ENCODE measurements around the gene UTS2B. TPM values are rescaled to one million over a fixed set of nuclear protein-coding genes. Genes with fewer than 3 reads are reported as not detected.

UTS2B gene
- polyA plus RNA-seq, 1 donor from 2014 or later, result 0.46 TPM

DNA sequence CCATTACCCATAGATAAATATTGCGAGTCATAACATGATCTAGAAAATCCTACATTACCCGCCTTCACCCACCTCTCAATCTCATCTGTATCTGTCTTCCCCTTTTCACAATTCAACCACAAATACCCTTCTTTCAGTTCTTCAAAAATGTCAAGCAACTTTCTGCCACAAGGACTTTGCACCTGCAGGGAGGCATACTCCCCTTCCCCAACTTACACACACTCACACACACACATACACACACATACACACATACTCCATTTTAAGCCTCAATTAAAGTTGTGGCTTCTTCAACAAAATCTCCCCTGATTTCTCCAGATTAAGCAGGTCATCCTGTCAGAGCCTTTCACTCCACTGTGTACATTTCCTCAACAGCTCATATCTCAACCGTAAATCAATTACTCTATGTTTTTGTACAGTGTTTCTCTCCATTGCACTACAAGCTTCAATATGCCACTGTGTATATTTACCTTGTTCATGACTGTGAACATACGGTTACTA lies 34.2 kb downstream of the UTS2B start:
- H3K79me2 ChIP-seq (replicated peaks; ENCODE audit: insufficient read depth, low read length), result no peaks in the 10 kb centered on the region
- H3K27ac ChIP-seq (ENCODE audit: low read length), result no peak overlapping the region
- H3K9me3 ChIP-seq (ENCODE audit: low read length), result no peaks in the 10 kb centered on the region
- no peaks in the 10 kb centered on the region for H3K27me3 ChIP-seq (ENCODE audit: insufficient read depth, low read depth, low read length)
- no peak overlapping the region for H3K4me2 ChIP-seq (ENCODE audit: low read length)
- H3K9me2 ChIP-seq (ENCODE audit: insufficient read depth, low read length), result no peaks in the 10 kb centered on the region
- no peaks in the 10 kb centered on the region for H4K20me1 ChIP-seq (ENCODE audit: insufficient read depth)
- TF ChIP-seq RAD21 (conservative IDR thresholded peaks at IDR 0.05), result no peak
- TF ChIP-seq EZH2 (IDR thresholded peaks at IDR 0.05; ENCODE audit: borderline replicate concordance, insufficient read depth, low read length, poor library complexity, severe bottlenecking), result no peak
- TF ChIP-seq EP300 (conservative IDR thresholded peaks at IDR 0.05; ENCODE audit: poor library complexity, severe bottlenecking), result no peak
- TF ChIP-seq, protein P1, sequence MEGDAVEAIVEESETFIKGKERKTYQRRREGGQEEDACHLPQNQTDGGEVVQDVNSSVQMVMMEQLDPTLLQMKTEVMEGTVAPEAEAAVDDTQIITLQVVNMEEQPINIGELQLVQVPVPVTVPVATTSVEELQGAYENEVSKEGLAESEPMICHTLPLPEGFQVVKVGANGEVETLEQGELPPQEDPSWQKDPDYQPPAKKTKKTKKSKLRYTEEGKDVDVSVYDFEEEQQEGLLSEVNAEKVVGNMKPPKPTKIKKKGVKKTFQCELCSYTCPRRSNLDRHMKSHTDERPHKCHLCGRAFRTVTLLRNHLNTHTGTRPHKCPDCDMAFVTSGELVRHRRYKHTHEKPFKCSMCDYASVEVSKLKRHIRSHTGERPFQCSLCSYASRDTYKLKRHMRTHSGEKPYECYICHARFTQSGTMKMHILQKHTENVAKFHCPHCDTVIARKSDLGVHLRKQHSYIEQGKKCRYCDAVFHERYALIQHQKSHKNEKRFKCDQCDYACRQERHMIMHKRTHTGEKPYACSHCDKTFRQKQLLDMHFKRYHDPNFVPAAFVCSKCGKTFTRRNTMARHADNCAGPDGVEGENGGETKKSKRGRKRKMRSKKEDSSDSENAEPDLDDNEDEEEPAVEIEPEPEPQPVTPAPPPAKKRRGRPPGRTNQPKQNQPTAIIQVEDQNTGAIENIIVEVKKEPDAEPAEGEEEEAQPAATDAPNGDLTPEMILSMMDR (IDR thresholded peaks at IDR 0.05; ENCODE audit: poor library complexity, severe bottlenecking), result no peak
- no peak for TF ChIP-seq MXI1 (conservative IDR thresholded peaks at IDR 0.05; ENCODE audit: poor library complexity, severe bottlenecking)
- TF ChIP-seq, protein P2, sequence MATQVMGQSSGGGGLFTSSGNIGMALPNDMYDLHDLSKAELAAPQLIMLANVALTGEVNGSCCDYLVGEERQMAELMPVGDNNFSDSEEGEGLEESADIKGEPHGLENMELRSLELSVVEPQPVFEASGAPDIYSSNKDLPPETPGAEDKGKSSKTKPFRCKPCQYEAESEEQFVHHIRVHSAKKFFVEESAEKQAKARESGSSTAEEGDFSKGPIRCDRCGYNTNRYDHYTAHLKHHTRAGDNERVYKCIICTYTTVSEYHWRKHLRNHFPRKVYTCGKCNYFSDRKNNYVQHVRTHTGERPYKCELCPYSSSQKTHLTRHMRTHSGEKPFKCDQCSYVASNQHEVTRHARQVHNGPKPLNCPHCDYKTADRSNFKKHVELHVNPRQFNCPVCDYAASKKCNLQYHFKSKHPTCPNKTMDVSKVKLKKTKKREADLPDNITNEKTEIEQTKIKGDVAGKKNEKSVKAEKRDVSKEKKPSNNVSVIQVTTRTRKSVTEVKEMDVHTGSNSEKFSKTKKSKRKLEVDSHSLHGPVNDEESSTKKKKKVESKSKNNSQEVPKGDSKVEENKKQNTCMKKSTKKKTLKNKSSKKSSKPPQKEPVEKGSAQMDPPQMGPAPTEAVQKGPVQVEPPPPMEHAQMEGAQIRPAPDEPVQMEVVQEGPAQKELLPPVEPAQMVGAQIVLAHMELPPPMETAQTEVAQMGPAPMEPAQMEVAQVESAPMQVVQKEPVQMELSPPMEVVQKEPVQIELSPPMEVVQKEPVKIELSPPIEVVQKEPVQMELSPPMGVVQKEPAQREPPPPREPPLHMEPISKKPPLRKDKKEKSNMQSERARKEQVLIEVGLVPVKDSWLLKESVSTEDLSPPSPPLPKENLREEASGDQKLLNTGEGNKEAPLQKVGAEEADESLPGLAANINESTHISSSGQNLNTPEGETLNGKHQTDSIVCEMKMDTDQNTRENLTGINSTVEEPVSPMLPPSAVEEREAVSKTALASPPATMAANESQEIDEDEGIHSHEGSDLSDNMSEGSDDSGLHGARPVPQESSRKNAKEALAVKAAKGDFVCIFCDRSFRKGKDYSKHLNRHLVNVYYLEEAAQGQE (IDR thresholded peaks at IDR 0.05; ENCODE audit: borderline replicate concordance), result no peak
- H3K9ac ChIP-seq (ENCODE audit: low read length), result no peak overlapping the region
- H3K4me3 ChIP-seq (ENCODE audit: low read length), result no peak overlapping the region
- no peak overlapping the region for H2AFZ ChIP-seq (ENCODE audit: low read depth, low read length)
- no peaks in the 10 kb centered on the region for H3F3A ChIP-seq (ENCODE audit: insufficient read depth, low read length, poor library complexity, severe bottlenecking)
- H3K36me3 ChIP-seq (ENCODE audit: insufficient read depth, low read length), result no peaks in the 10 kb centered on the region

DNA sequence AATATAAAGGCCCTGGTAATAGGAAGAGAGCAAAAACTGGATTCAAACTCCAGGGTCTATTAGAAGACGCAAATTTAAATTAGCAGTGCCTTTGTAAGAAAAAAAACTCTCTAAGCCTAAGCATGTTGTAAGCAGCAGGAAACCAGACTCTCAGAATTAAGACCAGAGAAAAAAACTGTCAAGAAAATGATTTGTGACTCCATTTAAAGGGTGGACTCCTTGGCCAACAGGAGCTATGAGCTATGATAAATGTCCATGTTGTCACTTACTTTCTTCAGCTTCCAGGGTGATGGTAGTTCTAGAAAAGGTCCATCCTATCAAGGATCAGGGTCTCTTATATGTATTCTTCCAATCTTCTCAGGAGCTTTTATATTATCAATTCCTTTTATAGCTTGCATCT lies 36.0 kb downstream of the UTS2B start:
- H3K27ac ChIP-seq (ENCODE audit: low read length), result no peak overlapping the region
- H3F3A ChIP-seq (ENCODE audit: insufficient read depth, low read length, poor library complexity, severe bottlenecking), result no peaks in the 10 kb centered on the region
- no peak overlapping the region for H3K9ac ChIP-seq (ENCODE audit: low read length)
- no peaks in the 10 kb centered on the region for H3K27me3 ChIP-seq (ENCODE audit: insufficient read depth, low read depth, low read length)
- H4K20me1 ChIP-seq (ENCODE audit: insufficient read depth), result no peaks in the 10 kb centered on the region
- H3K4me3 ChIP-seq (ENCODE audit: low read length), result no peak overlapping the region
- H3K79me2 ChIP-seq (replicated peaks; ENCODE audit: insufficient read depth, low read length), result no peaks in the 10 kb centered on the region
- H3K36me3 ChIP-seq (ENCODE audit: insufficient read depth, low read length), result no peaks in the 10 kb centered on the region
- H3K4me2 ChIP-seq (ENCODE audit: low read length), result no peak overlapping the region
- H3K9me3 ChIP-seq (ENCODE audit: low read length), result no peaks in the 10 kb centered on the region
- H3K9me2 ChIP-seq (ENCODE audit: insufficient read depth, low read length), result no peaks in the 10 kb centered on the region
- H2AFZ ChIP-seq (ENCODE audit: low read depth, low read length), result no peak overlapping the region
- no peak for TF ChIP-seq EP300 (conservative IDR thresholded peaks at IDR 0.05; ENCODE audit: poor library complexity, severe bottlenecking)
- TF ChIP-seq, protein P2 (IDR thresholded peaks at IDR 0.05; ENCODE audit: borderline replicate concordance), result no peak
- no peak for TF ChIP-seq EZH2 (IDR thresholded peaks at IDR 0.05; ENCODE audit: borderline replicate concordance, insufficient read depth, low read length, poor library complexity, severe bottlenecking)
- TF ChIP-seq SMC3 (conservative IDR thresholded peaks at IDR 0.05; ENCODE audit: poor library complexity), result no peak

Measured in neural cell (in vitro differentiated cells).